Nephron (organoid): ENCODE results near the gene MLXIPL.
"Not testable (repeated sequence)": the region's sequence is repeated elsewhere in the genome, so short reads cannot be mapped to it uniquely, and the experiment has no call there.

Experiments
- H3K27ac Mint-ChIP-seq, 3 experiments: 2 replicates each; pipeline ENCODE4 v1.8.0; 2020; ENCODE audit warnings: mixed read lengths in 3 of 3, mild to moderate bottlenecking in 2 of 3, moderate library complexity in 1 of 3
- H3K27me3 Mint-ChIP-seq: 2 replicates; pipeline ENCODE4 v1.8.0; 2021; ENCODE audit warnings: low read depth, mild to moderate bottlenecking, moderate library complexity, mixed read lengths
- H3K36me3 Mint-ChIP-seq: 2 replicates; pipeline ENCODE4 v1.8.0; 2020; ENCODE audit warnings: low read depth, mixed read lengths
- H3K4me1 Mint-ChIP-seq: 2 replicates; pipeline ENCODE4 v1.8.0; 2020; ENCODE audit warnings: mixed read lengths
- H3K4me3 Mint-ChIP-seq, 3 experiments: 2 replicates each; pipeline ENCODE4 v1.8.0; 2020; ENCODE audit warnings: mild to moderate bottlenecking in 3 of 3, mixed read lengths in 3 of 3, moderate library complexity in 2 of 3
- H3K9me3 Mint-ChIP-seq: 2 replicates; pipeline ENCODE4 v1.8.0; 2020; ENCODE audit warnings: mixed read lengths
- CTCF ChIP-seq, 3 experiments: fragments of 200-600 bp; sonication (generic); IDR thresholded peaks; one replicate each; pipeline ENCODE4 v1.5.0; 2021; ENCODE audit warnings: antibody characterized with exemption in 3 of 3; ENCODE audit not compliant: unreplicated experiment in 3 of 3

Gene MLXIPL

DNA sequence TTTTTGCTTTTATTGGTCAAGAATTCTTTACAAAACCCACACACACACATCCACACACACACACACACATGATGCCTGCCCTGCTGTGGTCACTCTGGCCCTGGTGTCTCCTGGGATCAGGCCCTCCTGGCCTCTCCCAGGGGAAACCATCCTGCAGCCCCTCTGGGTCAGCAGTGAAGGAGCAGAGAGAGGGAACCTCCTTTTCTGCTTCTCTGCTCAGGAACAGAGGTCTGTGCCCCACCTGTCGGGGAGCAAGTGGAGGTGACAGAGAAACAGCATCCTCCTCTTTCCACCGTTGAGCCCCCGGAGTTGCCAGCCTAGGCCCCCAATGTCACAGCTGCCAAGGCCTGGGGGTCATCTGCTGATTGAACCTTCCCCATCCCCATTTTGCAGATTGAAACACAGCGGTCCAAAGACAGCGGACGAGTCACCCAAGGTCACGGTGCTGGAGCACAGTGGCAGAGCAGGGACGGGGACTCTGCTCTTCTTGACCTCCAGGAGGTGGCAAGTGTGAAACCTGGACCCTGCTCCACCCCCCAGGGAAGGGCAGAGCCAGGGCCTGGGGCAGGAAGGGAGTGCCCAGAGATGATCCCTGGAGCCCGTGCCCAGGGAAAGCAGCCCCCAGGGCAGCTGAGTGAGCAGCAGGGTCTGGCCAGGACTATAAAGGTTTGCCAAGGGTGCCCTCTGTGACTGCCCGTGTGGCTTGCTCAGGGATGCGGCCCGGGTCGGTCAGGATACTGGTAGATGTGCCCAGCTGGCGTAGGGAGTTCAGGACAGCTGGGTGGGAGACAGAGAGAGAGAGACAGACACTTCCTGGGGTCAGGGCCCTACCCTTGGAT lies 30.9 kb downstream of the MLXIPL start:
- Mint-ChIP-seq H3K27ac (no peak overlapping the region), H3K36me3 (no peaks in the 10 kb centered on the region), H3K27me3 (peaks cover 12% of the 10 kb centered on the region), H3K4me1 (peaks cover 4% of the 10 kb centered on the region), H3K9me3 (no peaks in the 10 kb centered on the region), H3K4me3 (no peak overlapping the region)
- no peak for TF ChIP-seq CTCF (IDR thresholded peaks at IDR 0.05; ENCODE audit: unreplicated experiment in 3 of 3)

DNA sequence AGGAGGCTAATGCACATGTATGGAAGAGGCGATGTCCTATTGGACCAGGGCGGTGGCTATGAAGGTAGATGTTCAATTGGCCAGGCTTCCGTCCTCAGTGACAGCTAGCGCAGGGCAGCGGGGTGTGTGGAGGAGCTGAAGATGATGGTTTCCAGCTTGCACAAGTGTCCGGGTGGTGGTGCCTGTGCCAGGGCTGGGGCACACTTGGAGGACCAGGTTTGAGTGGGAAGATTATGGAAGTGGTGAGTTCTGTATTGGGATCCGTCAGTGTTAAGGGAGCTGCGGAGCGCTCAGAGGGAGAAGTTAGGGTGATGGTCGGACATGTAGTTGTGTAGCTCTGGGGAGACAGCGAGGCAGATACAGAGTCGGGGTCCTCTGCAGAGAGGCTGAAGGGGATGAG lies 37.4 kb downstream of the MLXIPL start:
- Mint-ChIP-seq H3K27me3 (peaks cover 7% of the 10 kb centered on the region), H3K4me3 (no peak overlapping the region), H3K4me1 (peaks cover 5% of the 10 kb centered on the region), H3K9me3 (no peaks in the 10 kb centered on the region), H3K36me3 (no peaks in the 10 kb centered on the region), H3K27ac (no peak overlapping the region)
- TF ChIP-seq CTCF (IDR thresholded peaks at IDR 0.05; ENCODE audit: unreplicated experiment in 3 of 3): no peak

GRCh38 chr7:73585196-73585595 lies 39.1 kb downstream of the MLXIPL start:
- no peaks in the 10 kb centered on the region for H3K9me3 Mint-ChIP-seq
- no peak for TF ChIP-seq CTCF (IDR thresholded peaks at IDR 0.05; ENCODE audit: unreplicated experiment in 3 of 3)

GRCh38 chr7:73582664-73583202 lies 41.6 kb downstream of the MLXIPL start:
- H3K36me3 Mint-ChIP-seq: no peaks in the 10 kb centered on the region
- peaks cover 13% of the 10 kb centered on the region for H3K27me3 Mint-ChIP-seq
- no peak overlapping the region for H3K4me3 Mint-ChIP-seq
- H3K4me1 Mint-ChIP-seq: peaks cover 14% of the 10 kb centered on the region
- H3K9me3 Mint-ChIP-seq: no peaks in the 10 kb centered on the region
- no peak overlapping the region for H3K27ac Mint-ChIP-seq
- TF ChIP-seq CTCF (IDR thresholded peaks at IDR 0.05; ENCODE audit: unreplicated experiment in 3 of 3): no peak

More at GRCh38 chr7:73585196-73585595, 39.1 kb downstream of the MLXIPL start:
- no peak overlapping the region for H3K4me3 Mint-ChIP-seq
- peaks cover 7% of the 10 kb centered on the region for H3K27me3 Mint-ChIP-seq
- H3K36me3 Mint-ChIP-seq: no peaks in the 10 kb centered on the region
- no peak overlapping the region for H3K27ac Mint-ChIP-seq
- peaks cover 5% of the 10 kb centered on the region for H3K4me1 Mint-ChIP-seq

DNA sequence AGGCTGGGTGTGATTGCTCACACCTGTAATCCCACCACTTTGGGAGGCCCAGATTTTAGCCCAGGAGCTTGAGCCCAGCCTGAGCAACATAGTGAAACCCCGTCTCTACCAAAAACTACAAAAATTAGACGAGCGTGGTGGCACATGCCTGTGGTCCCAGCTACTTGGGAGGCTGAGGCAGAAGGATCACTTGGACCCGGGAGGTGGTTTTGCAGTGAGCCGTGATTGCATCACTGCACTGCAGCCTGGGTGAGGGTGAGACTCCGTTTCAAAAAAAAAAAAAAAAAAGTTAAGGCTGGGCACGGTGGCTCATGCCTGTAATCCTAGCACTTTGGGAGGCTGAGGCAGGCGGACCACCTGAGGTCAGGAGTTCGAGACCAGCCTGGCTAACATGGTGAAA lies 43.3 kb downstream of the MLXIPL start:
- not testable (repeated sequence) for H3K4me3 Mint-ChIP-seq, H3K27ac Mint-ChIP-seq, H3K9me3 Mint-ChIP-seq, H3K36me3 Mint-ChIP-seq
- peaks cover 10% of the 10 kb centered on the region for H3K27me3 Mint-ChIP-seq
- H3K4me1 Mint-ChIP-seq: peaks cover 19% of the 10 kb centered on the region

DNA sequence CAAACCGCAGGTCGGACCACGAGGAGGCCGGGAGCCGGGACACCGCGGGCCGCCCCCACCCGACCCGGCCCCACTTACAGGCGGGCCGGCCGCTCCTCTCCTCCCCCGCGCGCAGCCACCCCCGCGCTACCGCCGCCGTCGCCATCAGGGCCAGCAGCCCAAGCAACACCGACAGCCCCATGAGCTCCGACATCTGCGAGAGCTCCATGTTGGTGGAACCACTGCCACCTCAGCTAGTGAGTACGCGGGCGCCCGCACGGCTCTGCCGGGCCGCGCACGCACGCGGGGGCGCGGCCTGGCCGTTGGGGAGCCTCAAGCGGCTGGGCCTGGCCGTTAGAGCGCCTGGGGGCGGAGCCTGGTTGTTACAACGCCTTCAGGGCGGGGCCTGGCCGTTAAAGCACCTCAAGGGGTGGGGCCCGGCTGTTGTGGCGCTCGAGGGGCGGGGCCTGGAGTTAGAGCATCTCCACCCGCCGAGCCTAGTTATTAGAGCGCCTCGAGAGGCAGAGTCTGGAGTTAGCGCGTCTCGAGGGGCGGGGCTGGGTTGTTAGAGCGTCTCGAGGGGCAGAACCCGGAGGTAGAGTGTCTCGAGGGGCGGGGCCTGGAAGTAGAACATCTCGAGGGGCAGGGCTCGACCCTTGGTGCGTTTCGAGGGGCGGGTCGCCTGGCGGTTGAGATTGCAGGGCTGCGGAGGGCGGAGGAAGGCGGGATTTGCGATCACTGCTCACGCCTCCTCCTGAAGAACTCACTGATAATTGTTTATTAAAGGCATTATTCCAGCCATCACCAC lies 45.8 kb downstream of the MLXIPL start, which contains the start of gene TBL2:
TBL2 (minus strand) TSS at position 238 of the 787 bp plus-strand sequence; CDS start at position 208, 30 bp downstream.
- Mint-ChIP-seq H3K4me3 (peak within 1 kb of the TSS; percentile 84 to 92 (median 90)), H3K36me3 (peaks cover 17% of the 10 kb centered on the region), H3K27ac (peak within 1 kb of the TSS; percentile 96 to 98 (median 97)), H3K4me1 (peaks cover 19% of the 10 kb centered on the region), H3K27me3 (peaks cover 6% of the 10 kb centered on the region), H3K9me3 (no peaks in the 10 kb centered on the region)
- TF ChIP-seq CTCF (IDR thresholded peaks at IDR 0.05; ENCODE audit: unreplicated experiment in 3 of 3): no peak
